Upper lobe of left lung (tissue), 6 donors: ENCODE measurements around the gene EHHADH. TPM values are rescaled to one million over a fixed set of nuclear protein-coding genes. Genes with fewer than 3 reads are reported as not detected.

Source experiments
- ATAC-seq, 2 donors: fragments of 200-7000 bp; cut with Tn5 transposase; one replicate each; pipeline ENCODE4 v1.9.1; 2022; ENCODE audit warnings: mild to moderate bottlenecking in 2 of 2, moderate library complexity in 2 of 2; ENCODE audit not compliant: low FRiP score in 2 of 2
- DNase-seq, 2 donors: peaks; one replicate each; pipeline ENCODE4 v3.0.0-alpha.2; 2019 to 2020
- H3K27ac ChIP-seq, 4 donors: fragments of 200-600 bp; sonication (generic); one replicate each; pipeline ENCODE4 v1.5.1; 2016 to 2019
- H3K27me3 ChIP-seq, 4 donors: fragments of 200-600 bp; sonication (generic); one replicate each; pipeline ENCODE4 v1.5.1; 2017 to 2019
- H3K36me3 ChIP-seq, 4 donors: fragments of 200-600 bp; sonication (generic); one replicate each; pipeline ENCODE4 v1.5.1; 2016 to 2019
- H3K4me1 ChIP-seq, 4 donors: fragments of 200-600 bp; sonication (generic); one replicate each; pipeline ENCODE4 v1.5.1; 2018 to 2019
- H3K4me3 ChIP-seq, 4 donors: fragments of 200-600 bp; sonication (generic); one replicate each; pipeline ENCODE4 v1.5.1; 2017 to 2019; ENCODE audit warnings: mild to moderate bottlenecking in 2 of 4, moderate library complexity in 1 of 4
- H3K9me3 ChIP-seq, 4 donors: fragments of 200-600 bp; sonication (generic); one replicate each; pipeline ENCODE4 v1.5.1; 2018 to 2019
- EP300 ChIP-seq, 4 donors: sonication (generic); formaldehyde crosslinking; IDR thresholded peaks; one replicate each; pipeline ENCODE4 v1.5.1; 2017; ENCODE audit warnings: antibody characterized with exemption in 4 of 4, control low read depth in 2 of 4
- POLR2A ChIP-seq, 4 donors: fragments of 450-650 bp; IDR thresholded peaks; one replicate each; pipeline ENCODE4 v1.5.1; 2016 to 2017; ENCODE audit warnings: antibody characterized with exemption in 4 of 4, mild to moderate bottlenecking in 2 of 4
- POLR2AphosphoS5 ChIP-seq, 2 donors: sonication (generic); formaldehyde crosslinking; IDR thresholded peaks; one replicate each; pipeline ENCODE4 v1.5.1; 2017; ENCODE audit warnings: antibody characterized with exemption in 2 of 2
- WGBS, 2 donors: methylation state at CpG; one replicate each; pipeline ENCODE4 v1.1.5; 2017 to 2018; 5-methylcytosine and 5-hydroxymethylcytosine counted together
- total RNA-seq, 6 donors: library from RNA; depleted of rRNA in 4 of 6; stranded (reverse); fragments of >200 nt in 4 of 6; gene quantifications; one replicate each; pipeline versions ENCODE4 v1.1.0 to v1.2.1, GENCODE V29; 2016 to 2021
- TF ChIP-seq, protein P1 (sequence below), 6 experiments: fragments of 450-650 bp in 4 of 6; fragments of 200-600 bp in 2 of 6; sonication (generic) in 2 of 6; IDR thresholded peaks; one replicate each; pipeline ENCODE4 v1.5.1; 2016 to 2019; ENCODE audit warnings: antibody characterized with exemption in 6 of 6
- donor health status: DM: no; HTN: no; CAD: no; lungs with moderate emphysema.
- donor health status: DM: no; HTN: yes; CAD: no; lungs with severe emphysema.

The EHHADH gene
- total RNA-seq, 6 donors from 2014 or later, result 3.6 to 14.8 (median 7.6) TPM

- 92 to 95% methylated on average over 3 of the region's 3 CpGs for WGBS, 2 donors
- peaks cover 7 to 18% (median 9%) of the 10 kb centered on the region in 4 donors for H3K4me1 ChIP-seq
- no peak overlapping the region for H3K4me3 ChIP-seq
- H3K9me3 ChIP-seq, result no peaks in the 10 kb centered on the region
- no peak overlapping the region for H3K27ac ChIP-seq
- peaks cover 0 to 12% (median 4%) of the 10 kb centered on the region in 4 donors for H3K27me3 ChIP-seq
- H3K36me3 ChIP-seq, result no peaks in the 10 kb centered on the region
- ATAC-seq (no peak), DNase-seq (no peak)
- TF ChIP-seq POLR2A (IDR thresholded peaks at IDR 0.05) (no peak), POLR2AphosphoS5 (IDR thresholded peaks at IDR 0.05) (no peak), EP300 (IDR thresholded peaks at IDR 0.05) (no peak)
- TF ChIP-seq, protein P1, sequence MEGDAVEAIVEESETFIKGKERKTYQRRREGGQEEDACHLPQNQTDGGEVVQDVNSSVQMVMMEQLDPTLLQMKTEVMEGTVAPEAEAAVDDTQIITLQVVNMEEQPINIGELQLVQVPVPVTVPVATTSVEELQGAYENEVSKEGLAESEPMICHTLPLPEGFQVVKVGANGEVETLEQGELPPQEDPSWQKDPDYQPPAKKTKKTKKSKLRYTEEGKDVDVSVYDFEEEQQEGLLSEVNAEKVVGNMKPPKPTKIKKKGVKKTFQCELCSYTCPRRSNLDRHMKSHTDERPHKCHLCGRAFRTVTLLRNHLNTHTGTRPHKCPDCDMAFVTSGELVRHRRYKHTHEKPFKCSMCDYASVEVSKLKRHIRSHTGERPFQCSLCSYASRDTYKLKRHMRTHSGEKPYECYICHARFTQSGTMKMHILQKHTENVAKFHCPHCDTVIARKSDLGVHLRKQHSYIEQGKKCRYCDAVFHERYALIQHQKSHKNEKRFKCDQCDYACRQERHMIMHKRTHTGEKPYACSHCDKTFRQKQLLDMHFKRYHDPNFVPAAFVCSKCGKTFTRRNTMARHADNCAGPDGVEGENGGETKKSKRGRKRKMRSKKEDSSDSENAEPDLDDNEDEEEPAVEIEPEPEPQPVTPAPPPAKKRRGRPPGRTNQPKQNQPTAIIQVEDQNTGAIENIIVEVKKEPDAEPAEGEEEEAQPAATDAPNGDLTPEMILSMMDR (IDR thresholded peaks at IDR 0.05), result no peak
Measured at GRCh38 chr3:185157347-185157746, 96.5 kb downstream of the EHHADH start.

DNA sequence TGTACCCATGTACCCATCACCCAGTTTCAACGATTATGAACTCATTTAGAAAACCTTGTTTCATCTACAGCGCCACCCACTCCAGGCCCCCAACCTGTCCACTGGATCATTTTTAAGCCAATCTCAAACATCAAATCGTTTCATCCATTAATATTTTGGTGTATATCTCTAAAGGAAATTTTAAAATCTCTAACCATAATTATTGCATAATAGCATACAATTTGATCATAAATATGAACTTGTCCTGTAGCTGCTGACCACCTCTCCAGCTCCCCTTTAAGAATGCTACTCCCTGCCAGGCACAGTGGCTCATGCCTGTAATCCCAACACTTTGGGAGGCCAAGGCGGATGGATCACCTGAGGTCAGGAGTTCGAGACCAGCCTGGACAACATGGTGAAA, 98.2 kb downstream of the EHHADH start:
- Histone ChIP-seq H3K4me3 (no peak overlapping the region), H3K4me1 (peaks cover 12 to 24% (median 18%) of the 10 kb centered on the region in 4 donors), H3K36me3 (no peaks in the 10 kb centered on the region), H3K9me3 (no peaks in the 10 kb centered on the region), H3K27me3 (peaks cover 0 to 15% (median 5%) of the 10 kb centered on the region in 4 donors), H3K27ac (no peak overlapping the region)
- no peak for DNase-seq
- 93 to 95% methylated on average over 5 of the region's 5 CpGs for WGBS, 2 donors
- TF ChIP-seq POLR2A (IDR thresholded peaks at IDR 0.05) (no peak), POLR2AphosphoS5 (IDR thresholded peaks at IDR 0.05) (no peak)
- TF ChIP-seq, protein P1 (IDR thresholded peaks at IDR 0.05), result no peak
- ATAC-seq, result no peak

- Histone ChIP-seq H3K36me3 (no peaks in the 10 kb centered on the region), H3K4me1 (peaks cover 12 to 24% (median 18%) of the 10 kb centered on the region in 4 donors), H3K27ac (no peak overlapping the region), H3K9me3 (no peaks in the 10 kb centered on the region), H3K27me3 (peaks cover 0 to 15% (median 5%) of the 10 kb centered on the region in 4 donors), H3K4me3 (peak overlapping the region in 3 of 4 donors; percentile 66 to 73 (median 69))
- DNase-seq (peak in 1 of 2 donors; percentile 22), ATAC-seq (no peak)
- no peak for TF ChIP-seq EP300 (IDR thresholded peaks at IDR 0.05)
- no peak for TF ChIP-seq POLR2AphosphoS5 (IDR thresholded peaks at IDR 0.05)
- no peak for TF ChIP-seq POLR2A (IDR thresholded peaks at IDR 0.05)
- TF ChIP-seq, protein P1 (IDR thresholded peaks at IDR 0.05), result no peak
- 81 to 83% methylated on average over 16 of the region's 16 CpGs for WGBS, 2 donors
Measured at GRCh38 chr3:185153861-185154629, 99.8 kb downstream of the EHHADH start.

DNA sequence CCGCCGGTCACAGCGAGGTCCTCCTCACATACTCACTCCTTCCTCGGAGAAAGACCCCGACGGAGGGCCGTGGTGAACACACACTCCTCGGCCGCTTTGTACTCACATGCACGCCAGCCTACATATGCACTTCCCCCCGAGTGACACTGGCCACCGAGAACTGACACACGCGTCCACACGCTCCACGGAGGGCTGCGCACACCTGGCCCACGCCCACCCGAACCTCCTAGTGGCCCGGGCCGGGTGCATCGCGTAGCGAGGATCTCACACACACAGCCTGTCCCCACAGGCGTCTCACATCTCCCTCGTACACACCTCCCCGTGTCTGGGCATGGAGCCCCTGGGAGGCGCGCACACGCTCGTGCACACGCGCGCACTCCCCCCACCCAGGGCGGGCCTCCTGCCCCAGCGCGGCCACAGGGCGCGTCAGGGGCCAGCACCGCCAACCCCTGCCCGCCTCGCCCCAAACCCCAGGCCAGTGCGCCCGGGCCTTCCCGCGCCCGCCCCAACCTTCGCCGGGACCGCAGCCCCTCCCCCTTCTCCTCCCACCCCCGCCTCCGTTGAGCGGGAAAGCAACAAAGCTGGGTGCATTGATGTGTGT, 100.6 kb downstream of the EHHADH start:
- ATAC-seq, result peak; percentile 44 to 60
- TF ChIP-seq POLR2A (IDR thresholded peaks at IDR 0.05) (no peak), EP300 (IDR thresholded peaks at IDR 0.05) (no peak), POLR2AphosphoS5 (IDR thresholded peaks at IDR 0.05) (no peak)
- TF ChIP-seq, protein P1 (IDR thresholded peaks at IDR 0.05), result no peak
- H3K9me3 ChIP-seq, result no peaks in the 10 kb centered on the region
- peak in 1 of 2 donors; percentile 76 for DNase-seq
- H3K27ac ChIP-seq, result peak overlapping the region in 2 of 4 donors; percentile 55 to 80
- H3K4me1 ChIP-seq, result peaks cover 12 to 24% (median 18%) of the 10 kb centered on the region in 4 donors
- 2% methylated on average over 38 of the region's 53 CpGs; no CpG with 5 or more reads in 1 of the 2 donors for WGBS, 2 donors
- peak overlapping the region; percentile 52 to 73 (median 68) for H3K4me3 ChIP-seq
- no peaks in the 10 kb centered on the region for H3K36me3 ChIP-seq
- H3K27me3 ChIP-seq, result peaks cover 0 to 15% (median 5%) of the 10 kb centered on the region in 4 donors
